Astrocyte (in vitro differentiated cells and primary cell): ENCODE data around the gene ST14.

Source experiments
- EZH2 ChIP-seq: IDR thresholded peaks from 2 replicates; pipeline ENCODE4 v1.6.1; 2012; ENCODE audit warnings: mild to moderate bottlenecking, low read length, inconsistent platforms; ENCODE audit not compliant: insufficient read depth
- TF ChIP-seq, protein P1 (sequence below): IDR thresholded peaks from 2 replicates; pipeline ENCODE4 v1.5.1; 2011; ENCODE audit warnings: low read depth, mild to moderate bottlenecking, inconsistent platforms, low read length, moderate library complexity; ENCODE audit not compliant: insufficient read depth

DNA sequence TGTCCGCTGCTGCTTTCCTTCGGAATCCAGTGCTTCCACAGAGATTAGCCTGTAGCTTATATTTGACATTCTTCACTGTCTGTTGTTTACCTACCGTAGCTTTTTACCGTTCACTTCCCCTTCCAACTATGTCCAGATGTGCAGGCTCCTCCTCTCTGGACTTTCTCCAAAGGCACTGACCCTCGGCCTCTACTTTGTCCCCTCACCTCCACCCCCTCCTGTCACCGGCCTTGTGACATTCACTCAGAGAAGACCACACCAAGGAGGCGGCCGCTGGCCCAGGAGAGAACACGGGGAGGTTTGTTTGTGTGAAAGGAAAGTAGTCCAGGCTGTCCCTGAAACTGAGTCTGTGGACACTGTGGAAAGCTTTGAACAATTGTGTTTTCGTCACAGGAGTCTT lies 15.4 kb upstream of the ST14 start:
- TF ChIP-seq, protein P1, sequence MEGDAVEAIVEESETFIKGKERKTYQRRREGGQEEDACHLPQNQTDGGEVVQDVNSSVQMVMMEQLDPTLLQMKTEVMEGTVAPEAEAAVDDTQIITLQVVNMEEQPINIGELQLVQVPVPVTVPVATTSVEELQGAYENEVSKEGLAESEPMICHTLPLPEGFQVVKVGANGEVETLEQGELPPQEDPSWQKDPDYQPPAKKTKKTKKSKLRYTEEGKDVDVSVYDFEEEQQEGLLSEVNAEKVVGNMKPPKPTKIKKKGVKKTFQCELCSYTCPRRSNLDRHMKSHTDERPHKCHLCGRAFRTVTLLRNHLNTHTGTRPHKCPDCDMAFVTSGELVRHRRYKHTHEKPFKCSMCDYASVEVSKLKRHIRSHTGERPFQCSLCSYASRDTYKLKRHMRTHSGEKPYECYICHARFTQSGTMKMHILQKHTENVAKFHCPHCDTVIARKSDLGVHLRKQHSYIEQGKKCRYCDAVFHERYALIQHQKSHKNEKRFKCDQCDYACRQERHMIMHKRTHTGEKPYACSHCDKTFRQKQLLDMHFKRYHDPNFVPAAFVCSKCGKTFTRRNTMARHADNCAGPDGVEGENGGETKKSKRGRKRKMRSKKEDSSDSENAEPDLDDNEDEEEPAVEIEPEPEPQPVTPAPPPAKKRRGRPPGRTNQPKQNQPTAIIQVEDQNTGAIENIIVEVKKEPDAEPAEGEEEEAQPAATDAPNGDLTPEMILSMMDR, result no peak
- TF ChIP-seq EZH2, result no peak
